ENCODE measurements around the gene NAP1L1. TPM values are rescaled to one million over a fixed set of nuclear protein-coding genes. Genes with fewer than 3 reads are reported as not detected.
A peak's percentile ranks its signal among the peaks of the same experiment; 100 is the strongest.
"Not testable (repeated sequence)": the region's sequence is repeated elsewhere in the genome, so short reads cannot be mapped to it uniquely, and the experiment has no call there.

The NAP1L1 gene
- total RNA-seq, 1 experiment from 2014 or later = 946 TPM

DNA sequence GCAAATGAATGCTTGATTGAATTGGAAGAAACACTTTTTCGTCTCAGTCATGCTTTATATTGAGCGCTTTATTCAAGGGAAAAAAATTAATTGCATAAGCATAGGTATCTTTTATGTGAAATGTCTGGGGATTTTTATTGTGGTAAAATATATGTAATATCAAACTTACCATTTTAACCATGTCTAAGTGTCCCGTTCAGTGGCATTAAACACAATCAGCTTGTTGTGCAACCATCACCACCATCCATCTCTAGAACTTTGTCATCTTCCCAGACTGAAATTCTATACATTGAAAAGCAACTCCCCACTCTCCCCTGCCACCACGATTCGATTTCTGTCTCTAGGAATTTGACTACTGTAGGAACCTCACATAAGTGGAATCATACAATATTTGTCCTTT lies 92.7 kb downstream of the NAP1L1 start (continued):
- TF ChIP-seq, protein P1, sequence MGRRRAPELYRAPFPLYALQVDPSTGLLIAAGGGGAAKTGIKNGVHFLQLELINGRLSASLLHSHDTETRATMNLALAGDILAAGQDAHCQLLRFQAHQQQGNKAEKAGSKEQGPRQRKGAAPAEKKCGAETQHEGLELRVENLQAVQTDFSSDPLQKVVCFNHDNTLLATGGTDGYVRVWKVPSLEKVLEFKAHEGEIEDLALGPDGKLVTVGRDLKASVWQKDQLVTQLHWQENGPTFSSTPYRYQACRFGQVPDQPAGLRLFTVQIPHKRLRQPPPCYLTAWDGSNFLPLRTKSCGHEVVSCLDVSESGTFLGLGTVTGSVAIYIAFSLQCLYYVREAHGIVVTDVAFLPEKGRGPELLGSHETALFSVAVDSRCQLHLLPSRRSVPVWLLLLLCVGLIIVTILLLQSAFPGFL (CRISPR knock-in tag; IDR thresholded peaks at IDR 0.05; ENCODE audit: borderline replicate concordance) = no peak
- no peak for TF ChIP-seq GRHL2 (CRISPR knock-in tag; IDR thresholded peaks at IDR 0.05; ENCODE audit: insufficient replicate concordance, severe bottlenecking)
- TF ChIP-seq, protein P2, sequence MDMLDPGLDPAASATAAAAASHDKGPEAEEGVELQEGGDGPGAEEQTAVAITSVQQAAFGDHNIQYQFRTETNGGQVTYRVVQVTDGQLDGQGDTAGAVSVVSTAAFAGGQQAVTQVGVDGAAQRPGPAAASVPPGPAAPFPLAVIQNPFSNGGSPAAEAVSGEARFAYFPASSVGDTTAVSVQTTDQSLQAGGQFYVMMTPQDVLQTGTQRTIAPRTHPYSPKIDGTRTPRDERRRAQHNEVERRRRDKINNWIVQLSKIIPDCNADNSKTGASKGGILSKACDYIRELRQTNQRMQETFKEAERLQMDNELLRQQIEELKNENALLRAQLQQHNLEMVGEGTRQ (CRISPR knock-in tag; IDR thresholded peaks at IDR 0.05) = no peak

DNA sequence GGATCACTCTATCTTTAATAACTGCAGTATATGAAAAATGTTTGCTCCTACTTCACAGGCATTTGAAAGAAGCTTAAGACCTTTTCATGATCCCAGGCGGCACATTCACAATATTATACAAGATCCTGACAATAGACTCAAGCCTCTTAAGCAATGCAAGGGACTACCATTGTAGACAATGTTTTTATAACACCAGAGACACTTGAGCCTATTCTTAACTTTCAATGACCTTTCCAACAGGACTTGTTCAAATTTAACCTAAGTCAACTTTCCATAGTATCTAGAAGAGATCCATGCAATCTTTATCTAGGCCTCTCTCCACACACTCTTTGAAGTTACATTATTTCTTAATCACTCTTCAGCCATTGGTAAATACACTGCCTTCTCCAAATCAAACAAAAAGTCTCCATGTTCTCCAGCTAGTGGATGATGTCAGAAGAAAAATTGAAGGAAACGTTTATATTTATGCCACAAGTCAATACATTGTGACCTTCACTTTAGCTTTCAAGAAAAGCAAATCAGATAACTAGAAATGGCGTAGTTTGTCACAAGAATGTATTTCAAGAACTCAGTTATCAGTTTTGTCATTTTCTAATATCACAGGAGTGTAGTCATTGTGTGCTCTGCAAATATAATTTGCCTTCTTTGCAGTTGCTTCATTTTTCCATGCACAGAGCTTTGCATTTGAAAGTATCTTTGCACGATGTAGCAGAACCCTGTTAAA lies 94.1 kb downstream of the NAP1L1 start:
- POLR2A ChIA-PET = no interaction called here
- no peak for DNase-seq (ENCODE audit: low spot score)
- Mint-ChIP-seq H3K4me1 (peaks cover 34% of the 10 kb centered on the region), H3K27me3 (ENCODE audit: low read depth) (no peaks in the 10 kb centered on the region; the same call in 1 of the 2 replicates), H3K9me3 (peaks cover 13% of the 10 kb centered on the region), H3K4me3 (no peak overlapping the region), H3K27ac (no peak overlapping the region), H3K36me3 (no peaks in the 10 kb centered on the region; the same call in none of the 2 replicates)
- CTCF ChIA-PET = interaction anchor here (0.5 to 0.6 kb wide), 2 partner anchors 43 to 324 kb away, joined by 4 read pairs; no protein-coding TSS in a partner anchor
- no peak for ATAC-seq
- TF ChIP-seq ZBTB21 (CRISPR knock-in tag; IDR thresholded peaks at IDR 0.05; ENCODE audit: borderline replicate concordance) = no peak
- TF ChIP-seq, protein P3, sequence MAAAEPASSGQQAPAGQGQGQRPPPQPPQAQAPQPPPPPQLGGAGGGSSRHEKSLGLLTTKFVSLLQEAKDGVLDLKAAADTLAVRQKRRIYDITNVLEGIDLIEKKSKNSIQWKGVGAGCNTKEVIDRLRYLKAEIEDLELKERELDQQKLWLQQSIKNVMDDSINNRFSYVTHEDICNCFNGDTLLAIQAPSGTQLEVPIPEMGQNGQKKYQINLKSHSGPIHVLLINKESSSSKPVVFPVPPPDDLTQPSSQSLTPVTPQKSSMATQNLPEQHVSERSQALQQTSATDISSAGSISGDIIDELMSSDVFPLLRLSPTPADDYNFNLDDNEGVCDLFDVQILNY (CRISPR knock-in tag; IDR thresholded peaks at IDR 0.05) = no peak
- peak; percentile 84 for TF ChIP-seq GABPB1 (CRISPR knock-in tag; IDR thresholded peaks at IDR 0.05)

DNA sequence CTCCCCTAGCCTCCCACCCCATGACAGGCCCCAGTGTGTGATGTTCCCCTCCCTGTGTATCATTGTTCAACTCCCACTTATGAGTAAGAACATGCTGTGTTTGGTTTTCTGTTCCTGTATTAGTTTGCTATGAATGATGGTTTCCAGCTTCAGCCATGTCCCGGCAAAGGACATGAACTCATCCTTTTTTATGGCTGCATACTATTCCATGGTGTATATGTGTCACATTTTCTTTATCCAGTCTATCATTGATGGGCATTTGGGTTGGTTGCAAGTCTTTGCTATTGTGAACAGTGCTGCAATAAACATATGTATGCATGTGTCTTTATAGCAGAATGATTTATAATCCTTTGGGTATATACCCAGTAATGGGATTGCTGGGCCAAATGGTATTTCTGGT lies 96.8 kb downstream of the NAP1L1 start:
- CTCF ChIA-PET; POLR2A ChIA-PET; DNase-seq (ENCODE audit: low spot score); H3K27me3 Mint-ChIP-seq (ENCODE audit: low read depth); H3K27ac Mint-ChIP-seq; H3K36me3 Mint-ChIP-seq; H3K4me3 Mint-ChIP-seq; ATAC-seq: not testable (repeated sequence)
- H3K9me3 Mint-ChIP-seq = peaks cover 13% of the 10 kb centered on the region
- H3K4me1 Mint-ChIP-seq = peaks cover 31% of the 10 kb centered on the region

Other genes with a start within 250 kb of the NAP1L1 start
- 34.9 to 51.3 TPM (median 51.1 TPM) in 3 replicates for gene PHLDA1, start 52.9 kb downstream of the NAP1L1 start, total RNA-seq (2021)

Measured in WTC11 (cell line).